AG09309 (cell line): ENCODE results near the gene CDH5.

ENCODE experiments used
- DNase-seq: peaks from one replicate; pipeline ENCODE4 v3.0.0-alpha.2; 2010; ENCODE audit warnings: low read depth
- H3K4me3 ChIP-seq: 2 replicates; pipeline ENCODE4 v1.5.1; 2011; ENCODE audit warnings: mild to moderate bottlenecking, low read depth, low read length, moderate library complexity; ENCODE audit not compliant: control insufficient read depth
- CTCF ChIP-seq: IDR thresholded peaks from 2 replicates; pipeline ENCODE4 v1.5.1; 2011; ENCODE audit warnings: mild to moderate bottlenecking, low read depth, low read length, inconsistent platforms; ENCODE audit not compliant: insufficient read depth, control insufficient read depth; ENCODE audit errors: missing control alignments

CDH5 gene

DNA sequence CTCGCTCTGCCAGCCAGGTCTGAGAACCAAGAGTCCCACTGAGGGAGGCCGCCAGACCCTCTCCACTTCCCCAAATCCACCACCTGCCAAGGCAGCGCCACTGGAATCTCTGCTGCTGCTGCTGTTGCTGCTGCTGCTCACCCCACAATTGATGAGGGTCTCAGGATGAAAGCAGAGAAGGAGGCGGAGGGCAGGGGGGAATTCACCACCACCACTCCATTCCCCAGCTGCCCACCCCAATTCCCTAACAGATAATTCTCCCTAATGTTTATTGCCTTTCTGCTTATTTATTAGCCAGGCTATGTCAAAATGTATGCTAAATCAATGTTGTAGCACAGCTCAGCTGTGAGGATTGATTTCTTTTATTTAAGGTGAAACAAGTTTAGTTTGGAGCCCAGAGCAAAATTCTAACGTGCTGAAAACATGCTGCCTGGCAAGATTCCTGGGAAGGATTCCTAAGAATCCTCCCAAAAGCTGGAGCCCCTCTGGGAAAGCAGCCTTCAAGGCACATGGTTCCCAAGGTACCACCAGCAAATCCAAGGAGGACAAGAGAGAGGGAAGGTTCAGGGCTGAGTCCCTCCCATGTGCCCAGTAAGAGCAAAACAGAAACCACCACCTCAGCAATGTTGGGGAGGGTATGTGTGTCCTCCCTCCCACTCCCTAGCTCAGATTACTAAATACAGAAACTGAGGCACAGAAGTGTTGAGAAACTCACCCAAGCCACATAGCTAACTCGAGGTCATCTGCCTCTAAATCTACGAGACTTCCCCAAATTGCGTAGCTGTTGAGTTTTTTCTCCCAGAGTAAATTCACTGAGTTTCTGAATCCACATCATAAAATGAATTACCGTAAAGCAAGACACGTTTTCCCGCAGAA, 12.2 kb upstream of the CDH5 start:
- DNase-seq = no peak

DNA sequence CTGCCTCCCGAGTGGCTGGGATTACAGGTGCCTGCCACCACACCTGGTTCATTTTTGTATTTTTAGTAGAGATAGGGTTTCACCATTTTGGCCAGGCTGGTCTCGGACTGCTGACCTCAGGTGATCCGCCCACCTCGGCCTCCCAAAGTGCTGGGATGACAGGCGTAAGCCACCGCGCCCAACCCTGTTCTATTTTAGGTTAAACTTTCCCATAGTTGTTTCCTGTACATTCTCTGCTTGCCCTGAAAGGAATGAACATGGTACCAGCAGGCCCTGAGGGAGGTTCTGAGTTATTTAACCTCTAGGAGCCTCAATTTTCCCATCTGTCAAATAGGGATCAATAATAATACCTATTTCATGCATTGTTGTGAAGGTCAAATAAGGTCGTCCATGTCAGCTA, 11.0 kb upstream of the CDH5 start:
- TF ChIP-seq CTCF = no peak
- DNase-seq = no peak
- no peak overlapping the region for H3K4me3 ChIP-seq

More for the DNA sequence above, 12.2 kb upstream of the CDH5 start:
- H3K4me3 ChIP-seq = no peak overlapping the region
- TF ChIP-seq CTCF = no peak

GRCh38 chr16:66357523-66357928, 9.0 kb upstream of the CDH5 start:
- TF ChIP-seq CTCF = peak; percentile 76
- DNase-seq = peak; percentile 57
- H3K4me3 ChIP-seq = no peak overlapping the region

- TF ChIP-seq CTCF = no peak
- no peak for DNase-seq
- H3K4me3 ChIP-seq = no peak overlapping the region
Observed at GRCh38 chr16:66358231-66358630, 8.3 kb upstream of the CDH5 start.

- peak; percentile 38 for DNase-seq
Observed at GRCh38 chr16:66359012-66359411, 7.5 kb upstream of the CDH5 start.

More at GRCh38 chr16:66359012-66359411, 7.5 kb upstream of the CDH5 start:
- H3K4me3 ChIP-seq = no peak overlapping the region
- no peak for TF ChIP-seq CTCF
